Measurements from ENCODE around the gene IL4. TPM values are rescaled to one million over a fixed set of nuclear protein-coding genes. Genes with fewer than 3 reads are reported as not detected.

Gene IL4
- total and polyA plus RNA-seq, 3 donors from 2014 or later, result not detected

- WGBS, 2 donors, result 76 to 98% methylated on average over 4 of the region's 4 CpGs
- H3K9me3 ChIP-seq, result no peaks in the 10 kb centered on the region
- no peak for DNase-seq
- no peaks in the 10 kb centered on the region for H3K4me1 ChIP-seq
- no peak overlapping the region for H3K4me3 ChIP-seq
- no peaks in the 10 kb centered on the region for H3K27me3 ChIP-seq
- H3K27ac ChIP-seq, result no peak overlapping the region
- no peak for TF ChIP-seq POLR2A (IDR thresholded peaks at IDR 0.05)
- no peak for TF ChIP-seq CTCF (IDR thresholded peaks at IDR 0.05)
- no peaks in the 10 kb centered on the region for H3K36me3 ChIP-seq (ENCODE audit: low read depth, missing control alignments)
- intact Hi-C loops (cut with DNase I; ENCODE audit: low total_unique reads), result no loop called here
Observed at GRCh38 chr5:132635873-132636272, 37.9 kb upstream of the IL4 start.

- WGBS, 2 donors, result 97 to 99% methylated on average over 4 of the region's 4 CpGs
- no peak for DNase-seq
- H3K9me3 ChIP-seq, result no peaks in the 10 kb centered on the region
- intact Hi-C loops (cut with DNase I; ENCODE audit: low total_unique reads), result no loop called here
- no peaks in the 10 kb centered on the region for H3K36me3 ChIP-seq (ENCODE audit: low read depth, missing control alignments)
- H3K27me3 ChIP-seq, result no peaks in the 10 kb centered on the region
- TF ChIP-seq POLR2A (IDR thresholded peaks at IDR 0.05), result no peak
- no peak for TF ChIP-seq CTCF (IDR thresholded peaks at IDR 0.05)
- H3K4me3 ChIP-seq, result no peak overlapping the region
- H3K4me1 ChIP-seq, result no peaks in the 10 kb centered on the region
- no peak overlapping the region for H3K27ac ChIP-seq
Observed at GRCh38 chr5:132637241-132637640, 36.5 kb upstream of the IL4 start.

GRCh38 chr5:132639706-132640130, 34.1 kb upstream of the IL4 start:
- Histone ChIP-seq H3K4me1 (no peaks in the 10 kb centered on the region), H3K27me3 (no peaks in the 10 kb centered on the region), H3K36me3 (ENCODE audit: low read depth, missing control alignments) (no peaks in the 10 kb centered on the region), H3K27ac (no peak overlapping the region), H3K4me3 (no peak overlapping the region), H3K9me3 (no peaks in the 10 kb centered on the region)
- 86 to 91% methylated on average over 2 of the region's 2 CpGs for WGBS, 2 donors
- TF ChIP-seq POLR2A (IDR thresholded peaks at IDR 0.05), result no peak
- TF ChIP-seq CTCF (IDR thresholded peaks at IDR 0.05), result no peak
- DNase-seq, result no peak
- intact Hi-C loops (cut with DNase I; ENCODE audit: low total_unique reads), result no loop called here

- H3K36me3 ChIP-seq (ENCODE audit: low read depth, missing control alignments), result no peaks in the 10 kb centered on the region
- H3K9me3 ChIP-seq, result no peaks in the 10 kb centered on the region
- H3K4me3 ChIP-seq, result no peak overlapping the region
- intact Hi-C loops (cut with DNase I; ENCODE audit: low total_unique reads), result no loop called here
- WGBS, 2 donors, result 91 to 98% methylated on average over 4 of the region's 4 CpGs
- no peak for DNase-seq
- TF ChIP-seq CTCF (IDR thresholded peaks at IDR 0.05) (no peak), POLR2A (IDR thresholded peaks at IDR 0.05) (no peak)
- H3K27ac ChIP-seq, result no peak overlapping the region
- no peaks in the 10 kb centered on the region for H3K4me1 ChIP-seq
- no peaks in the 10 kb centered on the region for H3K27me3 ChIP-seq
Observed at GRCh38 chr5:132640613-132641012, 33.2 kb upstream of the IL4 start.

GRCh38 chr5:132641241-132641723, 32.5 kb upstream of the IL4 start:
- Histone ChIP-seq H3K36me3 (ENCODE audit: low read depth, missing control alignments) (no peaks in the 10 kb centered on the region), H3K27me3 (no peaks in the 10 kb centered on the region), H3K4me3 (no peak overlapping the region), H3K27ac (no peak overlapping the region), H3K4me1 (no peaks in the 10 kb centered on the region), H3K9me3 (no peaks in the 10 kb centered on the region)
- WGBS, 2 donors, result 89 to 94% methylated on average over 3 of the region's 3 CpGs
- TF ChIP-seq CTCF (IDR thresholded peaks at IDR 0.05) (no peak), POLR2A (IDR thresholded peaks at IDR 0.05) (no peak)
- no peak for DNase-seq
- intact Hi-C loops (cut with DNase I; ENCODE audit: low total_unique reads), result no loop called here
